K562 (cell line): ENCODE results near the gene OLFML2A. TPM values are rescaled to one million over a fixed set of nuclear protein-coding genes. Genes with fewer than 3 reads are reported as not detected.

Source experiments
- CXXC5 ChIP-seq: fragments of 250-450 bp; sonication (Bioruptor Pico); IDR thresholded peaks from 2 replicates; pipeline ENCODE4 v1.8.0; 2022; ENCODE audit warnings: inconsistent platforms, mild to moderate bottlenecking, moderate library complexity
- EP300 ChIP-seq: IDR thresholded peaks from 2 replicates; pipeline ENCODE4 v1.6.1; 2012; ENCODE audit warnings: low read length, improper control_type of control experiment
- EP400 ChIP-seq: fragments of 450-650 bp; IDR thresholded peaks from 2 replicates; pipeline ENCODE4 v1.6.1; 2017; ENCODE audit warnings: antibody characterized with exemption, mild to moderate bottlenecking, moderate library complexity
- GTF2F1 ChIP-seq: IDR thresholded peaks from 2 replicates; pipeline ENCODE4 v1.6.1; 2011; ENCODE audit warnings: low read depth, low read length, improper control_type of control experiment
- HDAC2 ChIP-seq: fragments of 450-650 bp; IDR thresholded peaks from 2 replicates; pipeline ENCODE4 v1.6.1; 2016; ENCODE audit warnings: mild to moderate bottlenecking
- KDM1A ChIP-seq, 2 experiments: fragments of 450-650 bp; IDR thresholded peaks; 2 replicates each; pipeline ENCODE4 v1.6.1; 2016; ENCODE audit warnings: mild to moderate bottlenecking in 2 of 2
- RBBP5 ChIP-seq: fragments of 200-600 bp; sonication (generic); IDR thresholded peaks from 2 replicates; pipeline ENCODE4 v1.6.1; 2012; ENCODE audit warnings: borderline replicate concordance, mild to moderate bottlenecking, low read length, control low read depth, inconsistent platforms; ENCODE audit not compliant: insufficient read depth, poor library complexity, severe bottlenecking
- REST ChIP-seq, 2 experiments: fragments of 450-650 bp; formaldehyde crosslinking in 1 of 2; IDR thresholded peaks; 2 replicates each; pipeline versions ENCODE4 v1.4.0 to v1.6.1; 2014 to 2020; ENCODE audit warnings: mild to moderate bottlenecking in 2 of 2, borderline replicate concordance in 1 of 2, low read depth in 1 of 2
- RFX1 ChIP-seq: fragments of 450-650 bp; IDR thresholded peaks from 2 replicates; pipeline ENCODE4 v1.6.1; 2016; ENCODE audit warnings: mild to moderate bottlenecking, moderate library complexity
- SMARCA5 ChIP-seq: fragments of 450-650 bp; IDR thresholded peaks from 2 replicates; pipeline ENCODE4 v1.6.1; 2016
- TBL1XR1 ChIP-seq, 2 experiments: IDR thresholded peaks; 2 replicates each; pipeline ENCODE4 v1.6.1; 2012; ENCODE audit warnings: improper control_type of control experiment in 2 of 2, low read length in 2 of 2, mild to moderate bottlenecking in 1 of 2
- TEAD4 ChIP-seq, 2 experiments: sonication (generic) in 1 of 2; formaldehyde crosslinking in 1 of 2; IDR thresholded peaks; 2 replicates each; pipeline versions ENCODE4 v1.6.1 to v1.8.0; 2012 to 2022; ENCODE audit warnings: borderline replicate concordance in 1 of 2, inconsistent platforms in 1 of 2, low read length in 1 of 2, mild to moderate bottlenecking in 1 of 2, missing genetic modification reagents in 1 of 2
- ZC3H11A ChIP-seq: IDR thresholded peaks from 2 replicates; pipeline ENCODE4 v1.6.1; 2012; ENCODE audit warnings: low read depth, low read length, improper control_type of control experiment
- ZNF584 ChIP-seq: fragments of 200-800 bp; sonication (Bioruptor generic); IDR thresholded peaks from 2 replicates; pipeline ENCODE4 v1.6.1; 2016; ENCODE audit warnings: low read depth, mild to moderate bottlenecking, missing genetic modification characterization, missing compliant biosample characterization
- ZNF592 ChIP-seq: fragments of 450-650 bp; IDR thresholded peaks from 2 replicates; pipeline ENCODE4 v1.6.1; 2017; ENCODE audit warnings: antibody characterized with exemption, mild to moderate bottlenecking
- polyA plus RNA-seq, 8 experiments: library from polyadenylated mRNA; depleted of rRNA in 4 of 8; stranded (reverse) in 5 of 8; unstranded in 3 of 8; fragments of >200 nt; fragmentation: Nextera tagmentation in 2 of 8; fragmentation: Illumina TruSeq in 1 of 8; extraction: Ambion mirVana in 2 of 8; extraction: Trizol in 1 of 8; gene quantifications; 2 replicates each; pipeline versions ENCODE4 v1.2.1 to v1.2.3, GENCODE V29; 2011 to 2014; ENCODE audit warnings: inconsistent platforms in 1 of 8, missing spikeins in 1 of 8
- total RNA-seq, 7 experiments: library from RNA; depleted of rRNA in 6 of 7; stranded (reverse); fragments of >200 nt in 6 of 7; fragmentation: Illumina TruSeq in 2 of 7; extraction: Trizol in 2 of 7; gene quantifications; 2 replicates each; pipeline versions ENCODE4 v1.2.1 to v1.2.3, GENCODE V29; 2011 to 2021; ENCODE audit warnings: low replicate concordance in 1 of 7

OLFML2A gene
- total and polyA plus RNA-seq, 9 of the 15 experiments (the other 6 are each of a cell fraction or from before 2014, with no cell fraction given), result 0.16 TPM; not detected in 8

DNA sequence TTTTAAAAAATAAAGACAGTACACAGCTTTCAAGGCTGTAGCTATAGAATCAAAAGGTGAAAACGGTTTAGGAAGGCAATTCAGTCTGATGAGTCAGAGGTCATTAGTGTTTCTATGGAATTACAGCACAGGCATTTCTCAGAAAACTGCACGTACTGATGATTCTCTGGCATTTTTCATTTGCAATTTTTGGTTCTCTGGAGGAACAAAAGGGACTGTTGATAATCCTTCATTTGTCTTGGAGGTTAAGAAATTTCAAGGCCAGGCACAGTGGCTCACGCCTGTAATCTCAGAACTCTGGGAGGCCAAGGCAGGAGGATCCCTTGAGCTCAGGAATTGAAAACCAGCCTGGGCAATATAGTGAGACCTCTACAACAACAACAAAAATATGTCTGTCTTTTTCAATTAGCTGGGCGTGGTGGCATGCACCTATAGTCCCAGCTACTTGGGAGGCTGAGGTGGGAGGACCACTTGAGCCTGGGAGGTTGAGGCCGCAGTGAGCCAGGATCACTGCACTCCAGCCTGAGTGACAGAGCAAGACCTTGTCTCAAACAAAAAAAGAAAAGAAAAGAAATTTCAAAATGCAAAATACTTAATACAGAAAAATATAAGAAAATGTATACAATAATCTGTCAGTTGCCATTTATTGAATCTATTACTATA, 33.1 kb upstream of the OLFML2A start (continued):
- peak; percentile 30 for TF ChIP-seq ZNF592
- 0 out of 4 replicates have a peak, but pooled peaks of 1 of the 2 experiments have one; percentile 7 for TF ChIP-seq TBL1XR1 (IDR thresholded peaks at IDR 0.05; ENCODE audit: low read length in 2 of 2)
- peak; percentile 31; the same call in 1 of the 2 replicates for TF ChIP-seq TEAD4 (IDR thresholded peaks at IDR 0.05; ENCODE audit: low read length)
- TF ChIP-seq TEAD4 (CRISPR knock-in tag; IDR thresholded peaks at IDR 0.05; ENCODE audit: borderline replicate concordance), result no peak
- no peak for TF ChIP-seq ZC3H11A
- TF ChIP-seq EP400, result peak; percentile 35
- TF ChIP-seq EP300, result peak; percentile 78
- TF ChIP-seq SMARCA5, result peak; percentile 76; the same call in 1 of the 2 replicates
- TF ChIP-seq RFX1, result peak; percentile 18; the same call in 1 of the 2 replicates
- no peak for TF ChIP-seq GTF2F1
- TF ChIP-seq HDAC2, result peak; percentile 42; the same call in 1 of the 2 replicates
- TF ChIP-seq CXXC5 (CRISPR knock-in tag), result peak; percentile 59
- peak in 1 of 2 experiments; percentile 47; a peak in 1 of 4 replicates for TF ChIP-seq KDM1A (IDR thresholded peaks at IDR 0.05)
- TF ChIP-seq REST (IDR thresholded peaks at IDR 0.05; ENCODE audit: borderline replicate concordance), result 0 out of 2 replicates have a peak, but pooled peaks have one; percentile 4
- TF ChIP-seq REST (CRISPR knock-in tag; IDR thresholded peaks at IDR 0.05; ENCODE audit: low read depth), result no peak
- TF ChIP-seq ZNF584 (CRISPR knock-in tag), result 0 out of 2 replicates have a peak, but pooled peaks have one; percentile 43
- TF ChIP-seq RBBP5, result peak; percentile 50
